GM19099 (cell line): ENCODE results near the gene HRNR.

Source experiments
- POLR2A ChIP-seq: IDR thresholded peaks from 3 replicates; pipeline ENCODE4 v1.6.1; 2011; ENCODE audit warnings: low read depth; ENCODE audit not compliant: insufficient read length; ENCODE audit errors: extremely low read depth

Gene HRNR

GRCh38 chr1:152190589-152190988, 33.4 kb downstream of the HRNR start:
- TF ChIP-seq POLR2A = no peak

DNA sequence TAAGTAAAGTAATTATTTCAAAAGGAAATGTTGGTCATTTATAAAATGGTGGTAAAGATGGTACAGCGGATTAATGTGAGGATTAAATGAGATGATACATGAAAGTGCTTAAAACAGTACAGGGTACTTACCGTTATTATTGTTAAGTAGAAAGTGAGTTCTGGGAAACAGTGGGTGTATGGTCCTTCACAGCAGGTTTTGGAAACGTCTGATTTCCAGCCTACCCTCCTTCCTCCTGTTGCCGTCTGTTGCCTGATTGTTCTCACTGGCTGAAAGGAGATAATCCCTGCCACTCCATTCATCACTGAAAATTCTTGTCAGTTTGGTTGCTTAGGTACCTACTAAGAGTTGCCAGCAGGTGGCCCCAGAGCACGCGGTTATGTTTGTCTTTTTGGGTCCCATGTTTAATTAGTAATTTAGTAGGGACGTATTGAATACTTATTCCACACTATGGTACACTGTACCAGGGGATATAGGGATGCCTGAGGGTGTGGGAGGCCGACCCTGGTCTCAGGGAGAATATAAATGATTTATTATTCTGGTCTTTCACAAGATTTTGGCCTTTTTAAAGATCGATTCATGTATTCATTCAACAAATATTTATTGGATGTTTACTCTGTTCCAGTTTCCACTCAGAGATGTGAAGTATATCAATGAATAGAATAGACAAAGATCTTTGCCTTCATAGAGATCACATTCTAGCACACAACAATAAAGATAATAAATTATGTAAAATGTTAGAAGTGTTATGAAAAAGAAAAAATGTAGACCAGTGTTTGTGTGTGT, 34.1 kb downstream of the HRNR start:
- no peak for TF ChIP-seq POLR2A

GRCh38 chr1:152188673-152189591, 35.1 kb downstream of the HRNR start:
- no peak for TF ChIP-seq POLR2A

DNA sequence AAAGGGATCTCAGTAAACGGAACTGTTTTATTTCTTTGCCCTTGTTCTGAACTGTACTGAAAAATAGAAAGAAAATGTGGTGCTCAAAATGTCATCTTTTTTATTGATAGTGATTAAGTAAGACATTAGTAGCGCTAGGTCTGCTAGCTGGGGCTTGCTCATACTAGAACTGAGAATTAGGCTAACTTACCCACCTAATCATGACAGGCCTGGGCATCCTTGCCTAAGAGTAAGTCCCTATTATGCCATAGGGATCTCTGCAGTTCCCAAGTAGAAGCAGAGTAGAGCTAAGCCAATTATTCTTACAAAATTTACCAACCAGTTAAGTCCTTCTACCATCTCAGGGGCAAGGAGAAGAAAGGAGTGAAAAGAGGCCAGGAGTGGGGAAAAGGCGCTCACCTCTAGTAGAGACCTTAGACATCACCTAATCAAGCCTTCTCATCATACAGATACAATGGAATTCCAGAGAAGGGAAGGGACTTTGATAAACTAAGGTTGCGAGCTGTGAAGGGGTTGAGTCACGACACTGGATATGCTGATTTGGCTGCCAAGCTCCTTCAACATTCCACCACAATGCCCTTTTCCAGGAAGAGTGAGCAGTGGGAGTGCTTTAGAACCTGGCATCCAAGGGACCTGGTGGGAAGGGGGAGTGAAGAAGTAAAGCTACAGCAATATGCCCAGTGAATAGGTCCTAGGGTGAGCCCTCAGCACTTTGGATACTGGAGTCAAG, 37.3 kb downstream of the HRNR start:
- no peak for TF ChIP-seq POLR2A

DNA sequence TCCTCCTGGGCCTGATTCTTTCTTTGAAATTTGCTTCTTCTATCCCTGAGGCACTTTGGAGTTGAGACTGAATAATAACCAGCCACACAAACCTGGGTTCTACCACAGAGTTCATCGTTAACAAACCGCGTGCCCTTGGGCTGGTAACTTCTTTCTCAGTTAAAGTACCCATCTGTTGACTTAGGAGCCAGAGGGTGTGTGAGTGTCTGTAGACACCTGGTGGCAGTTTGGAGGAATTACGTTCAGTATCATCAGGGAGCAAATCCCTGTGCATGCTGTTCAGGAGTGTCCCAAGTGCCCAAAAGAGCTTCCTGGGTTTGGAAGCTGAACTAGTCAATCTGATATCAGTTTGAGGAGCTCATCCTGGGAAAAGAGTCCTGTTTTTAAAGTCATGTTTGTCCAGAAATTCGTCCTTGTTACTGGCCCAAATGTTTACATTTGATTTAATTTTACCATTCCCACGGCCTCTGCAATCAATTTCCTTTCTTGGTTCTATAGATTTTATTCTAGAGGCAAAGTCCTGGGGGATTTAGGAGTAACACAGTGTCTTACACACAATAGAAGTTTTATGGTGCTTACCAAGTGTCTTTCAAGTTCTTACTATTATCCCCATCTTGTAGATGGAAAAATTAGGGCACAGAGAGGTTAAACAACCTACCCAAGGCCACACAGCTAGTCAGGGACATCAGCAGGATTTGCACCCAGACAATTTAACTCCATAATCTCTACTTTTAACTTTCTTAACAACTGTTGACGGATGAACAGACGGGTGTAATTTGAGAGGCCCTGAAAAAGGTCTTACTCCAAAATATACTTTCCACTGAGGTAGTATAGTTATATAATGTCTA, 38.2 kb downstream of the HRNR start:
- TF ChIP-seq POLR2A = no peak

- TF ChIP-seq POLR2A = no peak
Measured at GRCh38 chr1:152182944-152183361, 41.0 kb downstream of the HRNR start.

- TF ChIP-seq POLR2A = no peak
Measured at GRCh38 chr1:152182431-152182830, 41.6 kb downstream of the HRNR start.

GRCh38 chr1:152179566-152179965, 44.4 kb downstream of the HRNR start:
- TF ChIP-seq POLR2A = no peak

DNA sequence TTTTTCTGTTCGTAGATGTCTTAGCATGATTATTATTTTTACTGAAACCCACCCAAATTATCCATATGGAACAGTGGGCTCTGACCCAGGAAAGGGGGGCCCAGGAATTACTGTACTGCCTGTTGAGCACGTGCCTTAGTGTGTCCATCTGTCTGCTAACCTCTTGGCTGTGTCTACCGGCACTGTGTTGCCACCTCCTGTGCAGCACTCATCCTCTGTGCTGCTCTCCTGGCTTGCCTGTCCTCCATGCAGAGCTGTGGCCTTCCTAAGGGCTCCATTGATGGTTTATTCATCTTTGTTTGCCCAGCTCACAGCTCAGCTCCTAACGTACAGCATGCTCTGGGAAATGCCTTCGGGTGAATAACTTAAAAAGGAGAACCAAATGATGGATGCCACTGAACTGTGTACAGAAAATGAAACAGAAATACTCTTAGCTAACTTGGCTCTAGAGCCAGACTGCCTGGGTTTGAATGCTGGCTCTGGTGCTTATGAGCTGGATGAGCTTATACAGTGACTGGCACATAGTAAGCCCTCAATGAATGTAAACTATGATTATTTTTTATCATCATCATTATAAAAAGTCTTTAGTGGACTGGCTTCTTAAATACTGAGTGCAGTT, 53.6 kb downstream of the HRNR start:
- TF ChIP-seq POLR2A = no peak

- TF ChIP-seq POLR2A = no peak
Measured at GRCh38 chr1:152169366-152170025, 54.5 kb downstream of the HRNR start.

DNA sequence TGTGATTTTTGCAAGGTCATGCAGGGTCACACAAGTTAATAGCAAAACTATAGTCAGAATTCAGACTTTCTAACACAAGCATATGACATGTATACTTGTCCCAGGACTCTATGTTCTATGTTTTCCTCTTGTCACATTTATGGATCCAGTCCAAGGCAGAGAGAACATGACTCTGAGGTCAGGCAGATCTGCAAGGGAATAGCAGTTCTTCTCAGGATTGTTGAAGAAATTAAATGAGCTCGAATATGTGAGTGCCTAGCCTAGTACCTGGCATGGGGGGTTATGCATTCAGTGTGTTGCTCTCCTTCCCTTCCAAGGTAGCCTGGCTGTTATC, 55.5 kb downstream of the HRNR start:
- no peak for TF ChIP-seq POLR2A

DNA sequence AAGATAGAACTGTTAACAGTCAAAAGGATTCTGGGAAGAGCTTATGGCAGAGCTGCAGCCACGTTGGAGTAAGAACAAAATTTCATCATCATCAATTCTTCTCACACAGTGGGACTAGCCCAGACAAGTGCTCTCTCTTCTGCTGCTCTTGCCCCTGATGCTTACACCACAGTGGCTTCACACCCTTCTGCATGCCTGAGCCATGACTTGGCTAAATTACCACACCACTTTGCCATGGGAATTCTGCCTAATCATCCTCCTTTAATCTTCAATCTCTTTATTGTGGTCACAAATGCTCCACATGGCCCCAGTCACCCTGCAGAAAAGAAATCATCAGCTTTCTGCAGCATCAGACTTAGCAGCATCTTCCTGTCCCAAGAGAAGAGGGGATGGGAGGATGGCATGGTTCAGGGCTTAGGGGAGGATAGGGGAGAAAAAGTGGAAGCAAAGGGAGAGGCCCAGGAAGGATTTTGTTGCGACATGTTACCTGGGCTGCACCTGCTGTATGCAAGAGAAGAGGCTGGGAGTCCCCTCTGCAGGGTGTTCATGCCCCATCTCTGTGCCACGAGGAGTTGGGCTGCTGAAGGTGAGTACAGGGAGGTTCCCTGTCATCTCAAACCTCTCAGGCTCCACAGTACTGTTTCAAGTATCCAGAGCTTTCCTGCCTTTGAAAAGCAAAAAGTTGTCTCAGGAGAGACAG, 56.0 kb downstream of the HRNR start:
- no peak for TF ChIP-seq POLR2A

GRCh38 chr1:152166966-152167365, 57.0 kb downstream of the HRNR start:
- no peak for TF ChIP-seq POLR2A
